CD4-positive, alpha-beta T cell treated with Interleukin-21 for 1 hour (primary cell): ENCODE measurements around the gene ICAM3.

Experiments
- DNase-seq: peaks from one replicate; pipeline ENCODE4 v3.0.0-alpha.2; 2020

Gene ICAM3

GRCh38 chr19:10317857-10318462 lies 21.5 kb downstream of the ICAM3 start:
- DNase-seq, result no peak

GRCh38 chr19:10317045-10317856 lies 22.2 kb downstream of the ICAM3 start:
- no peak for DNase-seq

DNA sequence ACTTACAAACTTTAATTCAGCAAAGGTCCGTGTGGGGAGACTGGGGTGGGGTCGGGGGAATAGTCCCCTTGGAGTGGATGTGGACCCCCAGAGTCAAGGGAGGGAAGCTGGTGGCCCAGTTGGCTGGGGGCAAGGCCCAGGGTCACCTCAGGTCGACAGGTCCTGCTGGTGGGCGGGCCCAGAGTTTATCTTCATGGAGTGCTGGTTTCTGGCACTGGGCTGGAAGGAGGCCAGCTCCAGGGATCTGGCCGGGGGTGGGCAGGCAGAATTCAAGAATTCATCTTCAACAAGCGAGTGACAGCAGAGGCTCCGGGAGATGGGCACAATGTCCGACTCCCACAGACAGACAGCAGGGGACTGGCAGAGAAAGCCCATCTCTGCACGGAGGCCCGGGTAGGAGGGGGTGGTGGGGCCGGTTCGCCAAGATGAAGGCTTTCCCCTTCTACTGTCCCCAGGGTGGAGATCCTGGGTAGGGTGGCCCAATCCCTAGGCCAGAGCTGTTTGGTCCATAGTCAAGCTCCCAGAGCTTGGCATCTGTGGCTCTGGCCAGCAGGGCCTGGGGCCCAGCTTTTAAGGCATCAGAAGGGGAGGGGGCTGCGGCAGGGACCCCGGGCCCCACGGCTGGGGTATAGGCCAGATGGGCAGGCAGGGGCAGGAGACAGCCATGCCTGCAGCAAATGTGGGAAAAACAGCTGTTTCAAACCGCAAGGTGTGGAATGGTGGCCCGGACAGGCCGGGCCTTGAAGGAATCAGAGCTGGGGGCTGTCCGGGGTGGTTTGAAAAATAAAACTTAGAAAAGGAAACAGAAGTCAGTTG lies 23.0 kb downstream of the ICAM3 start:
- DNase-seq, result no peak

DNA sequence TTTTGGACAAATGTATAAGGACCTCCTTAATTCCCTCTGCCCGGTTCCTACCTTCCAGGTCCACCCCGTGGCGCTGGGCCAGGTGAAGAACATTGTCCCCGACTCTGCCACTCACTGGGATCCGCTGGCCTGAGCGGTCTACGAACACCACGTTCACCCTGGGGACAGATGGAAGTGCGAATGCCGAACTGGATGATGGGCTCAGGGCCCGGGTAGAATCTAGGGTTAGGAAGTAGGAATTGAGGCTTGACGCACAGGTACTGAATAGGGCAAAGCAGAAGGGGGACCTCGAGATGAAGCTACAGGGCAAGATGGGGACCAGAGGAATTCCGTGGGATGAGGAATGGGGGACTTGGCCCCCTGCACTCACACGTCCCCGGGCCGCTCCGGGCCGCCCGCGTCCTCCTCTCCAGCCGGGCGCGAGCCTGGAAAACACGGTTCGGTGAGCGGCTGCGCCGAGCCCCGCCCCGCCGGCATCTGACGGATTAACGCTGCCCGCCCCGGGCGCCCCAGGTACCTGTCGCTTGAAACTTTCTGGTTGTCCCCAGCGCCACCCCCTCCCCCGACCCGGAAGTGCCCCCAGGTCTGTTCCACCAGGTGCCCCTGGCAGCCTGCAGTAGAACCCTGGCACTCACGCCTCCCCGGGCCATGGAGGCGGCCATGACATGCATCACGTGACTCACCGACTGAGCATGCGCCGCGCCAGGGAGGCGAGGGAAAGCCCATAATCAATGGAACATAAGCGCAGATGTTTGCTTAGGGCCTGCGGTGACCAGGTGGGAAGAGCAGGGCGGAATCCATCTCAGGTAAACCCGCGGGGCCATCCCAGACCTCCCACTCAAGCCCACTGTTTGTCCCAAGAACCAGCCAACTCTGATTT lies 23.8 kb downstream of the ICAM3 start, which contains the start of gene FDX2:
FDX2 (minus strand) TSS at position 681 of the 880 bp plus-strand sequence; CDS start at position 662, 19 bp downstream.
- DNase-seq, result peak; percentile 92

DNA sequence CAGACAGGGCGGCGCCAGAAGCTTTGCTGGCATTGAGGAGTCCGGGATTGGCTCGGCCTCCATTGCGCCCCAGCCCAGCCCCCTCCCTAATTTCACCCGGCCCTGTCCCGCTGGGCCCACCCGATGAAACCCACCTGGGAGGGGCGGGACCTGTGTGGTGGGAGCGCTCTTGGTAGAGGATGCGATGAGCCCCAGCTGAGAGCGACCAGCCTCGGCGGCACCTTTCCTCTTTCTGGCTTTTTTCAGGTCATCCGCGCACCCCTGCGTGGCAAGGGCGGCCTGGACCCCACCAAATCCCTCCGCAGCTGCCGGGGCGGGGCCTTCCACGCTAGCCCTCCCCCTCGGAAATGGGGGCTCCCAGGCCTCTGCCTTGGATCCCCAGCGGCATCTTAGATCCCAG lies 30.0 kb downstream of the ICAM3 start, which contains the start of gene ZGLP1:
ZGLP1 (minus strand) TSS at position 393 of the 400 bp plus-strand sequence.
- no peak for DNase-seq

DNA sequence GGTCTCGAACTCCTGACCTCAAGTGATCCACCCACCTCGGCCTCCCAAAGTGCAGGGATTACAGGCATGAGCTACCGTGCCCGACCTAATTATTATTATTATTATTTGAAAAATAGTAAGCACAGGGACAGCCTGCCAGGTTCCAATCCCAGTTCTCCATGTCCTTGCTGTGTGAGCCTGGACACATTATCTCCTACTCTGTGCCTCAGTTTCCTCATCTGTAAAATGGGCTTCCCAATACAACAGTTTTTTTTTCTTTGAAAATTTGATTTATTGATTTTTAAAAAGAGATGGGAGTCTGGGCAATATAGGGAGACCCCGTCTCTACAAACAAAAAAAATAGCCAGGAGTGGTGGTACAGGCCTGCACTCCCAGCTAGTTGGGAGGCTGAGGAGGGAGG lies 33.1 kb downstream of the ICAM3 start:
- DNase-seq, result no peak

DNA sequence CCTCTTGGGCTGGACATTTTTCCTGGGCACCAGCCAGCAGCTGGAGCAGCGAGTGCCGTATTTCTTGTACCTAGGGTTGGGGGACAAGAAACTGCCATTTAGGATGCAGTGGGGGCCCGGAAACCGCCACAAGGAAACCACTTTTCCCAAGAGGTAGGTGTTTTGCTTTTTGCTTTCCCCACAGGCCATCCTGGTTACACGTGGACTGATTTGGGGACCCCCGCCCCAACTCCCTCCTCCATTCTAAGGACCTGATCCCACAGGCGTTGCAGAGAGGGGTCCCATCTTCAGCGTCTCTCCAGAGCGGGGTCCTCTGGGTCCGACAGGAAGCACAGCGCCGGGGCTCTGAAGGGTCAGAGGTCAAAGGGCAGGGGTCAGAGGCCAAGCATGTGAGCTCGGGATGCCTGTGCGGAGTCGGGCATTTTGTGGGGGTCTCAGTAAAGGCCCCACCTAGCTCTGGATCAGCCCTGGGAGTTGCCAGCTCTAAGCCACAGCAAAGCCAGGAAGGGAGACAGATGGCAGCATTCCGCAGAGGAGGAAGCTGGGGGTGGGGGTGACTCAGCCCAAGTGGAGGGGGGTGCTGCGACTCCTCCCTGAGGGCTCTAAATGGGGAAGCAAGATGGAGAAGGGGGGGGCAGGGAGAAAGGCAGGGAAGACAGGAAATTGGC lies 34.2 kb downstream of the ICAM3 start:
- no peak for DNase-seq

DNA sequence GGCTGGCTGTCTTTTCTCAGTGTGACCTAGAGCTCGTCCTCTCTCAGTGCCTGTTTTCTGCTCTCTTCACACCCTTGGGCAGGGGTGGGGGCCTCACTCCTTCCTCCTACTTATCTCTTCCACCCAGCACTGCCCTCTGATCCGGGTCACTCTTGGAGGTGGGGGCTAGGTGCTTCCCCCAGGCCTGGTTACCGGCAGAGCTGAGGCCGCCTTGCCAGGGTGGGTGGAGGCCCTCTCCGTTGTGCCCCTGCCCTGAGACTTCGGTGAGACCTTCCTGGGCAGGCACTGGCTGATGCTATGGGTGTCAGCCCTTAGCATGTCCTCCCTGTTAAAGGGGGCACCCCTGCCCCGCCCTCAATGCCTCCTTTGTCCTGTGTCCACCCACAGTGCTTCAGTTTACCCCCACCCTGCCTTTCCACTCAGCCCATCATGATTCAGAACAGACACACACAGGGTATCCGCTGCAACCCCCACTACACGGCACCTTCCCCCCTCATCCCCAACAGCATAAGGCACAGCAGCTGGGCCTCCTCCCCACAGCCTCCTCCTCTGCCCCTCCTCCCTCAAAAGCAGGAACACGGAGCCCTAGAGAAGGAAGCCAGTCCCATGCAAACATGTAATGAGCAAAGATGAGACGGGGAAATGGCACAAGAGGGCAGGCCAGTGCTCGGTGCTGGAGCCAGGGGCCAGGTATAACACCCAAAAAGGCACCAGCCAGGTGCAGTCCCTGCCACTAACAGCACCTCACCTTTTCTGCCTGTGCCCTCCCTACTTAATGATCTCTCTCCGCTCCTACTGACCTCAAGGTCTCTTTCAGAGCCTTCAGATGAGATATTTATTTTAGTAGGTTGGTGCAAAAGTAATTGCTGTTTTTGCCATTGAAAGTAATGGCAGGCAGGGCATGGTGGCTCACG lies 39.6 kb downstream of the ICAM3 start:
- DNase-seq, result no peak

DNA sequence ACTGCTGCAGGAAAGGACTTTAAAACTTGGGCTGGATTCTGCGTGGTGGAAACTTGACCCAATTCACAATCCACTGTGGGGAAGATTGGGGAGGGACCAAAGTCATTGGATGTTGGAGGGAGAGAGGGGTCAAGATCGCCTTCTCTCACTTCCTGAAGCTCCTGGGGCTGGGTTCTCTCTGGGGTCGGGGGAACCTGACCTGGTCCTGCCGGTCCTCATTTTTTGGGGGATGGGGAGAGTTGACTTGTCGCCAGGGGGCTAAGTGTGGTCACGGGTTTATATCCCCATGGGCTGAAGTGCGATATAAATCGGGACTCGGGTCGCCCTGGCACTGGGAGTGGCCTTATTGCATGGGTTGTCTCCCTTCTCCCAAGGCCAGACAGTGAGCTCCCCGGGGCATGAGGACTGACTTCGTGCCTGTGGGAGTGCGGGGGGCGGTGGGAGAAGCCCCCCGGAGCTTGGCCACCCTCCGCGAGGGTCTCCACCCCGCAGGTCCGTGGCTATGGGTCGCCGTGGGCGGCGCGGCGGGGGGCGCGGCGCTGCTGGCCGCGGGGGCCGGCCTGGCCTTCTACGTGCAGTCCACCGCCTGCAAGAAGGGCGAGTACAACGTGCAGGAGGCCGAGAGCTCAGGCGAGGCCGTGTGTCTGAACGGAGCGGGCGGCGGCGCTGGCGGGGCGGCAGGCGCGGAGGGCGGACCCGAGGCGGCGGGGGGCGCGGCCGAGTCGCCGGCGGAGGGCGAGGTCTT lies 43.4 kb downstream of the ICAM3 start:
- no peak for DNase-seq

DNA sequence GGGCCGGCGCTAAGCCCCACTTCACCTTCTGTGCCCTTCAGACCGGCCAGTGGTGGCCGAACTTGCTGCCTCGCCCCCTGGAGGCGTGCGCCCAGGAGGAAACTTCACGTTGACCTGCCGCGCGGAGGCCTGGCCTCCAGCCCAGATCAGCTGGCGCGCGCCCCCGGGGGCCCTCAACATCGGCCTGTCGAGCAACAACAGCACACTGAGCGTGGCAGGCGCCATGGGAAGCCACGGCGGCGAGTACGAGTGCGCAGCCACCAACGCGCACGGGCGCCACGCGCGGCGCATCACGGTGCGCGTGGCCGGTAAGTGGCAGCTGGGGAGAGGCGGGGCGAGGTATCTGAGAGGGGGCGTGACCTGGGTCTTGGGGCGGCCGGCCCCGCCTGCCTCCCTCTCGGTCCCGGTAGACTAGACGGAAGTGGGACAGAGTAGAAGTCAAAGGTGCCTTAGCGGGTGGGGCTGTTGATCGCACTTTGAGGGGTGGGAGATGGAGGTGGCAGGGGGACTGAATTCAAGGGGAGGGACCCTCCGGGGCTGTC lies 44.0 kb downstream of the ICAM3 start:
- DNase-seq, result peak; percentile 84

DNA sequence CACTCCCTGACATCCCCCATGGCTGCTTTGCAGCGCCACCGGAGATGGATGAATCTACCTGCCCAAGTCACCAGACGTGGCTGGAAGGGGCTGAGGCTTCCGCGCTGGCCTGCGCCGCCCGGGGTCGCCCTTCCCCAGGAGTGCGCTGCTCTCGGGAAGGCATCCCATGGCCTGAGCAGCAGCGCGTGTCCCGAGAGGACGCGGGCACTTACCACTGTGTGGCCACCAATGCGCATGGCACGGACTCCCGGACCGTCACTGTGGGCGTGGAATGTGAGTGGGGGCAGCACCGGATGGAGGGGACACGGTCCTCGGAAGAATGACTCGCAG lies 45.1 kb downstream of the ICAM3 start:
- no peak for DNase-seq

DNA sequence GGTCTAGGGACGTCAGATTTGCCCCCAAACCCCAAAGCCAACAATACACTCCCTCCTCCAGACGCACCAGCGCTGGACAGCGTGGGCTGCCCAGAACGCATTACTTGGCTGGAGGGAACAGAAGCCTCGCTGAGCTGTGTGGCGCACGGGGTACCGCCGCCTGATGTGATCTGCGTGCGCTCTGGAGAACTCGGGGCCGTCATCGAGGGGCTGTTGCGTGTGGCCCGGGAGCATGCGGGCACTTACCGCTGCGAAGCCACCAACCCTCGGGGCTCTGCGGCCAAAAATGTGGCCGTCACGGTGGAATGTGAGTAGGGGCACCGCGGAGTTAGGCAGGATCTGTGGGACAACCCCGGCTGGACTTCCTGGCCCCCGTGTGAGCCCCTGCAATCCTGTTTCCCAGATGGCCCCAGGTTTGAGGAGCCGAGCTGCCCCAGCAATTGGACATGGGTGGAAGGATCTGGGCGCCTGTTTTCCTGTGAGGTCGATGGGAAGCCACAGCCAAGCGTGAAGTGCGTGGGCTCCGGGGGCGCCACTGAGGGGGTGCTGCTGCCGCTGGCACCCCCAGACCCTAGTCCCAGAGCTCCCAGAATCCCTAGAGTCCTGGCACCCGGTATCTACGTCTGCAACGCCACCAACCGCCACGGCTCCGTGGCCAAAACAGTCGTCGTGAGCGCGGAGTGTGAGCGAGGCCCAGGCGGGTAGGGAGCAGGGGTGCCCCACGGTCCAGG lies 45.6 kb downstream of the ICAM3 start:
- no peak for DNase-seq

- DNase-seq, result no peak
Observed at GRCh38 chr19:10292789-10293636, 46.4 kb downstream of the ICAM3 start.

GRCh38 chr19:10292206-10292788 lies 47.1 kb downstream of the ICAM3 start:
- peak; percentile 75 for DNase-seq

DNA sequence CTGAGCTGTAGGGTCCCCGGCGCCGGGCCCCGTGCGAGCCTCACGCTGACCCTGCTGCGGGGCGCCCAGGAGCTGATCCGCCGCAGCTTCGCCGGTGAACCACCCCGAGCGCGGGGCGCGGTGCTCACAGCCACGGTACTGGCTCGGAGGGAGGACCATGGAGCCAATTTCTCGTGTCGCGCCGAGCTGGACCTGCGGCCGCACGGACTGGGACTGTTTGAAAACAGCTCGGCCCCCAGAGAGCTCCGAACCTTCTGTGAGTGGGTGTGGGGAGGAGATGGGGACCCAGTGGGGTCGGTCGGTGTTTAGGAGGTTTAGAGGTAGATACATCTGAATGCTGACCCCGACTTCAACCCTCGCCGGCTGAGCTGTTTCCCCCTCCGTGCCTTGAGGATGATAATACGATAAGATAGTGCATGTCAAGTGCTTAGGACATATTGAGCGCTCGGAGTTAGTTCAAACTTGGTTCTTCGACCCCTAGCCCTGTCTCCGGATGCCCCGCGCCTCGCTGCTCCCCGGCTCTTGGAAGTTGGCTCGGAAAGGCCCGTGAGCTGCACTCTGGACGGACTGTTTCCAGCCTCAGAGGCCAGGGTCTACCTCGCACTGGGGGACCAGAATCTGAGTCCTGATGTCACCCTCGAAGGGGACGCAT lies 47.7 kb downstream of the ICAM3 start:
- DNase-seq, result no peak

DNA sequence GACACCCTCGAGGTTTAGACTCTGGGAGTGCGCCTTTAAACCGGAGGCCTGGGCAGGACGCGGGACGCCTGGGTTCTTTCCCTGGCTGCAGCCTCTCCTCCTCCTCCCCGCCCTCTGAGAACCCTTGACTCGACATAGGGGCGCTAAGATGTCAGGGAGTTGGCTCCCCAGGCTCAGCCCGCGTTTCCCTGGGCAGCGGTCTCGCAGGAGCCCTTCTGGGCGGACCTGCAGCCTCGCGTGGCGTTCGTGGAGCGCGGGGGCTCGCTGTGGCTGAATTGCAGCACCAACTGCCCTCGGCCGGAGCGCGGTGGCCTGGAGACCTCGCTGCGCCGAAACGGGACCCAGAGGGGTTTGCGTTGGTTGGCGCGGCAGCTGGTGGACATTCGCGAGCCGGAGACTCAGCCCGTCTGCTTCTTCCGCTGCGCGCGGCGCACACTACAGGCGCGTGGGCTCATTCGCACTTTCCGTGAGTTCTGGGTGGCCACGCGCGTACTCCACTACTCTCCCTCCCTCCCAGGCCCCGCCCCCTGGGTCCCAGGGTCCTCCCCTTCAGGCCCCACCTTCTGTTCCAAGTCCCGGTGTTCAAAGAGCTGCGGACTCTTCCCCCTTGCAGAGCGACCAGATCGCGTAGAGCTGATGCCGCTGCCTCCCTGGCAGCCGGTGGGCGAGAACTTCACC lies 48.4 kb downstream of the ICAM3 start:
- peak; percentile 71 for DNase-seq
